22Rv1 (cell line): ENCODE data around the gene FAM78A.

ENCODE experiments used
- CTCF ChIP-seq: fragments of 450-650 bp; IDR thresholded peaks from 2 replicates; pipeline ENCODE4 v1.5.1; 2017; ENCODE audit warnings: mild to moderate bottlenecking
- ZFX ChIP-seq: fragments of 450-650 bp; IDR thresholded peaks from 2 replicates; pipeline ENCODE4 v1.6.1; 2017; ENCODE audit warnings: antibody characterized with exemption, borderline replicate concordance

- no peak for TF ChIP-seq CTCF
- TF ChIP-seq ZFX: no peak
Measured at GRCh38 chr9:131227112-131227958, 49.0 kb downstream of the FAM78A start.
